Left kidney (tissue), 2 donors: ENCODE measurements around the gene NOL4L. TPM values are rescaled to one million over a fixed set of nuclear protein-coding genes. Genes with fewer than 3 reads are reported as not detected.
A peak's percentile ranks its signal among the peaks of the same experiment; 100 is the strongest.

Experiments used
- DNase-seq: peaks from one replicate; pipeline ENCODE4 v3.0.0-alpha.2; 2013
- polyA plus RNA-seq: library from polyadenylated mRNA; unstranded; fragments of 120-200 nt; gene quantifications from one replicate; pipeline ENCODE4 v1.2.1, GENCODE V29; 2013; ENCODE audit not compliant: insufficient read length

Gene NOL4L
- polyA plus RNA-seq, 1 donor = 61.5 TPM

DNA sequence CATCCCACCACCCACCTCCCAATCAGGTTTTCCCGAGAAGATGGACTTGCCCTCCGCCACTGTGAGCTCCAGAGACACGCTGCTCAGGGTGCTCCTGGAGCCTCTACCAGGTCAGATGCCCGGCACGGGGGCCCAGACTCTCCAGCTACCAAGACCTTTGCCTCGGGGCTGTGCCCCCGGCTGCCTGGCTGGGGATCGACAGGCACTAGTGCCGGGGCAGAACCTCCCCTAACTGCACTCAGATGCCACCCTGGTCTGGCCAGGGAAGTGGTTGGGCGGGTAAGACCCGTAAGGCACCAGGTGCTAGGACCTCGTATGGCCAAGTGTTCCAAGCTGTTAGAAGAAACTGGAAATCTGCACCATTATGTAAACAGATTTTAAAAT, 126.3 kb downstream of the NOL4L start:
- DNase-seq = no peak

DNA sequence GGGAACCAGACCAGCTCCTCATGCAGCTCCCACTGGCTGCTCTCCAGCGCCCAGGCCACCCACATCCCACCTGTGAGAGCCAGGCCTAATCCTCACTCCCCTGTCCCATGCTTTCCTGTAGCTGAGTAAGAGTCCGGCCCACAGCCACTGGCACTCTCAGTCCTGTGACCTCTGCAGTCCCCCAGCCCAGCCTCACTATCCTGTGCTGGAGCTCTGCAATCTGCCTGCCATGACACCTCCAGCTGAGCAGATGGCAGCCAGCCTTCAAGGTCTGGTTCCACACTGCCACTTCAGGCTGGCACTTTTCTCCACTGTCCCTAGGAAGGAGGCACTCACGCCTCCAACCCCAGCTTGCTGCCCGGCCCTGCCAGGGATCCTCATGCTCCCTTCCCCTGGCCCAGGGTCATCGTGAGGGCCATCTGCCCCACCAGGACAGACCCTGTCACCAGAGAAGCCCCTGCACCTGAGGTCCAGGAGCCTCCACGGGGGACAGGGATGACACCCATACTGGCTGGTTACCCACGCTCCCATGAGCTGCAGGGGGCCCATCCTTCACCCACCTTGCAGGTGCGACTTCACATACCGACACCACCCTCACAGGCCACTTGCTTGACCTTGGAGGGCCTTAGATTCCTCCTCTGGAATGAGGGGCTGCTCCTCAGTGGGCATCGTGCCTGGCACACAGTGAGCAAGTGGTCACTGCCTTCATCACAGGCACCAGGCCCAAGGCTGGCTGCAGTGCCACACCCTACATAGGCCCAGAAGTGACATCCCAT, 126.9 kb downstream of the NOL4L start:
- no peak for DNase-seq

DNA sequence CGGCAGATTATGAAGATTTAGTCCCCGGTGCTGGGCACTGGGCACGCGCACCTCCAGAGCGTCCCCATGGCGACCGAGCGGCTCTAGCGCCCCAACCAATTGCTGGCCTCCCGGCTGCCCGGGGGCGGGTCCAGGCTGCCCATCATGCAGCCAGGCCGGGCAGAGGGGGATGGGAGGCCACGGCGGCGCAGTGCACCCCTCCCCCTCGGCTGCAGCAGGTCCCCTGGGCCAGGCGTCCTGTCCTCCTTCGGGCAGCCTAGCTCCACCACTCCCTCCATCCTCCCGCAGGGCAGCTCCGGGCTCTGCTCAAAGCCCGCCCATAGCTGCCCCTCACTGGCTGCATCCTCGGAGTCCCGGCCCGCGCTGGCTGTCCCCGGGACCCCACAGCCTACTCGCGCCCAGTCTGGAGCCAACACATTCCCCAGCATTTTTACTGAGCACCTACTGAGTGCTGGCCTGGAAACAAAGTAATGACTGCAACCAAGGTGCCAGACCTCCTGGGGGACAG, 127.6 kb downstream of the NOL4L start:
- peak; percentile 90 for DNase-seq

GRCh38 chr20:32456869-32457478, 128.2 kb downstream of the NOL4L start:
- peak; percentile 87 for DNase-seq

- no peak for DNase-seq
Measured at GRCh38 chr20:32455901-32456701, 129.0 kb downstream of the NOL4L start.

DNA sequence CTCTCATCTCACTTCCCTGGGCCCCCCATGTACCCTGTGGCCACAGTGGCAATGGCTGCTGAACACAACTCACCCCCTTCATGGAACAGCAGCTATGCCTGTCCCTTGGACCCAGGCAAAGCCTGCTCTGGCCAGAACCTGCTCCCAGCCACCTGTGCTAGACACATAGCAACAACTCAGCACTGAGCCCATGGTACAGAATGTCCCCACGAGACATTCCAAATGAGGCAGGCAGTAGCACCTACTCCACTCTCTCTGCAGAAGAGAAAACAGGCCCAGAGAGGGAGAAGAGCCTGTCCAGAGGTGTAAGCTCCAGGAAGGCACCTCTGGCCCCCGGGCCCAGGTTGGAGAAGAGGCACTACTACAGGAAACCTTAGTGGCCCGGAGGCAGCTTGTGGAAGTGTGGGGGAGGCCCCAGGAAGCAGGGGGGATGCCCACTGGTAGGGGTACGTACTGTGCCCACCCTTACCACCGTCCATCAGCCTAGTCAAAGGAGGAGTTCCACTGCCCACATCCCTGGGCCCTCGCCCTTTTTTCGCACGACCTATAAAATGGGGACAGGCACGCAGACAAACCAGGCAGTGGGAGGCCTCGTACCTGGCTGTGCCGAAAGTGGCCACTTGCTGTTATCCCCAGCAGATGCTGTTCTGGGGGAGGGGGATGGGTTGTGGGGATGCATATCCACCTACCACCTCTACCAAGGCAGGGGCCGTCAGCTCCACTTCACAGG, 129.8 kb downstream of the NOL4L start:
- no peak for DNase-seq

GRCh38 chr20:32454164-32455145, 130.7 kb downstream of the NOL4L start:
- no peak for DNase-seq

- no peak for DNase-seq
Measured at GRCh38 chr20:32453467-32454163, 131.5 kb downstream of the NOL4L start.

GRCh38 chr20:32452776-32453466, 132.2 kb downstream of the NOL4L start:
- no peak for DNase-seq

DNA sequence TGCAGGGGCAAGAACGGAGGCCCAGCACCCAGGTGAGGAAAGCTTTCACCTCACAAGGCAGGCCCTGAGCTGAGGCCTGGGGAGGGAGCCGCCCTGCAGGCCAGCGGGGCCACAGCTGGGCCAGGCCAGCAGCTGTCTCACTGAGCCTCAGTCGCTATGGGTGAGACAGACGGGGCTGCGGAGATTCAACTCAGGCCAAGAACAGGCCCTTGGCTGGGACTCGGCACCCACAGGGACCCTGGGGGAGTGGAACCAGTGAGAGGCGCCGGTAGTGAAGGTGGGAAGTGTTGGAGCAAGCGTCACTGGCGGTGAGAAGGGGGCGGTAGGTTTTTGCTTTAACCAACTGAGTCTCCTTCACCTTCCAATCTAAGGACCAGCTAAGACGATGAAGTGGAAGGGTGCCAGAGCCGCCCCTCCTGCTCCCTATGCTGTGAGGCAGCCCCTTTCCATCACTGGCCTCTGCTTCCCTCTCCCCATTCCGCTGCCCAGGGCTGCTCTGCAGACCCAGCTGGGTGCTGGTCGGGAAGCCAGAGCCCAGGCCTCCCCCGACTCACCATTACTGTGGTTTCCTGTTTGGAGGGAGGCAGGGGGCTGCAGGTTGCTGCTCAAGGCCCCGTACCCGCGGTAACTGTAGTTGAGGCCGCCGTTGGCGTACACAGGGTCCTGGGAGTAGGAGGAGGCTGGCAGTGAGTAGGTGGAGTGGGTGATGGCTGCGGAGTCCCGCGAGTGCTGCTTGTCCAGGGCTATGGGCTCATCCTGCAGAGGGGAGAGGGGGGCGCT, 133.3 kb downstream of the NOL4L start:
- DNase-seq = no peak

DNA sequence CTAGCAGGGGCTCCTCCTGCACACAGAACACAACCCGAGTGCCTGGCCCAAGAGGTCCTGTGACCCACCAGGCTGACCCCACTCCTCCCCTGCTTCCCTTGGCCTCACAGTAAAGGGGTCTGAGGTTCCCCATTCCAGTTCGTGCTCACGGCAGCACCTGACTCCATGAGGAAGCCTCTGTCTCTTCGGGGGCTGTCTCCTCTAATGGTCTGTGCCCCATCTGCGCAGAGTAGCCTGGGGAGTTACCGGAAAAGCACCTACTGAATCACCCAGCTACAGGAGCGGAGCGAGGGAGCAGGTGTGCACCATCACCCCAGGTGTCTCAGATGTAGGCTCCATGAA, 133.8 kb downstream of the NOL4L start:
- no peak for DNase-seq

GRCh38 chr20:32450484-32451061, 134.6 kb downstream of the NOL4L start:
- DNase-seq = no peak

DNA sequence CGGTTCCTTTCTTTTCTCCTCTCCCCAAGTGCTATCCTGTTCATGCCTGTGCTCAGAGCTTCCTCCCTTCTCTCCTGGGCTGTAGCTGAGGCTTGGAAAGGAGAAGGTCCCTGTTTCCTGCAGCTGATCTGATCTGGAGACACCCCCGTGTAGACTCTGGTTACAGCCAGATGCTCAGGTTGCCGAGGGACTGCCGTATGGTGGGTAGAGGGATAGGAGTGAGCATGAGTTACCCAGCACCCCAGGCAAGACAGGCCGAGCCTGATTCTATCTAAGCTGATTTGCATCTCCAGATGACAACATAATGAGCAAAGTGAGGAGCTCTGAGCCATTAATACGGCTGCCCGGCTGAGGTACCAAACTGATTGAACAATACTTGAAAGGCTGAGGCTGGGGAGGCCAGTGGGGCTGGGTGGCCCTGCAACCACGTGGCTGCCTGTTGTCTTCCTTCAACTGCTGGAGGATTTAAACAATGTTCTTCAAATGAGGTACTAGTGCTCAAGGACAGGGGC, 135.2 kb downstream of the NOL4L start:
- DNase-seq = no peak

DNA sequence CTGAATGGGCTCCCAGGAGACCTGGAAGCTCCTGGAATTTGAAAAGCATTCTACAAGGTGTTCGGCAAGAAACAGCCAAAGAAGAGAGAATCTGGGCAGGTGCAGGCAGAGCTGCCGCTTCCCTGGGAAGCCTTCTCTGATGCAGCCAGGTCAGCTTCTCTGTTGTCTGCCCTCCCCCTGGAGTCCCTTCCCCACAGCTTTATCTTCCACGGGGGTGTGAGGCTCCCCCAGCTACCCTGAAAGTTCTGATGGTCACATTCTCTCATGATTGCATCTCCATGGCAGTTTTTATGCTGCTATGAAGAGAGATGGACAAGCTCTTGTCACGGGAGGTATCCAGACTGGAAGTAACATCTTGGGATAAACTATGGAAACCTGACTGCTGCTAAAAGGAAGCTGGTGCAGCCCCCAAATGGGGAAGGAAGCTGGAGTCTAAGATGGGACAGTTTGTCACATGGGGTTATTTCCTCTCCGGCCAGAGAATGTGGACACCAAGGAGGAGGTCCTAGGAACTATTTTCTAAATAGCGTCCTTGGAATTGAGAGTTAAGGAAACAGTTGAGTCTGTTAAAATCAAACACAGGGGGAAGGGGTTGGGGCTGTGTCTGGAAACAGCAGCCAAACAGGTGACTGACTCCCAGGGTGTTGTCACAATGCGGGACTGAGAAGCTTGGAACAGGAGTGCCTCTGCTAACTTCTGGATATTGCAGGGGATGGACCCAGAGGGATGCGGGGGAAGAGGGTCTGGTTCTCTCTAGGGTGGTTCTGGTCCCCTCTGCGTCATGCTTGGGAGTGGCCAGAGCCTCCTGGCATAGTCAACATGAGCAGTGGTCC, 135.9 kb downstream of the NOL4L start:
- DNase-seq = no peak

DNA sequence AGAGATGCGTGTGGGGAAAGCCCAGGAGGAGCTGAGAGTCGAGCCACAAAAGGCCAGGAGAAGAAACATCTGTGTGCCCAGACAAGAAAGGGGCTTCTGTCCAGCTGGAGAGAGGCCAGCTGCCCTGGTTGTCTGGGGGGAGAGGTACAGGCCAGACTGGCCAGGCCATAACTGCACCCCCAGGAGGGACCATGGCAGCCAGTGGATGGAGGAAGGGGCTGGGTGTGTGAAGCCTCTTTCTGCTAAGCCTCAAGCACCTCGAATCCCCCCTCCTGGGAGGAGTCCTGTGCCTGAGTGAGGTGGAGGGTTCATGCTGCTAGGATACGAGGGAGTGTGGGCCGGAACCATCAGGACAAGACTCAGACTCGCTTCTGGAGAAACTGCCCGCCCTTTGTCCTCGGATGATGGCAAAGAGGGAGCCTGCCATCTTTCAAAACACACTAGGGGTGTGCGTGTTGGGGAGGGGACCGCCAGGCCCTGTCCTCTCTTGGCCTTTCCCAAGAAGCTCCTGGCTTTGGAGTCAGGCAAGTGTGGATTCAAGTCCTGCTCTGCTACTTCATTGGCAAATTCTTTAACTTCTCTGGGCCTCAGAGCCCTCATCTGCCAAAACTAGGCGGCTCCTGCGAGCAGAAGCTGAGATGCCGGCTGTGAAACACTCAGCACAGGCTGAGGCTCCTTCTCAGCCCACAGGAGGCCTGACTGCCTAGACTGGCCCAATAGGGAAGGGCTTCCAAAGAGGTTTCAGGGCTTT, 136.7 kb downstream of the NOL4L start:
- no peak for DNase-seq
